Activated B cell treated with CpG ODN at 0.5 μM for 24 hours (primary cell): Measurements from ENCODE around the gene CTU2. TPM values are rescaled to one million over a fixed set of nuclear protein-coding genes. Genes with fewer than 3 reads are reported as not detected.

ENCODE experiments used
- ATAC-seq: fragments of 200-7000 bp; cut with Tn5 transposase; one replicate; pipeline ENCODE4 v1.10.0; 2021; ENCODE audit warnings: low read depth, mild to moderate bottlenecking, moderate library complexity
- CTCF ChIA-PET: fragments of 350-600 bp; sonication (Branson Sonifier 250); formaldehyde crosslinking; loops from one replicate; lab custom pipeline; 2021; ENCODE audit warnings: antibody characterized with exemption; lab: Charles Lee
- POLR2A ChIA-PET: fragments of 350-600 bp; sonication (Branson Sonifier 250); formaldehyde crosslinking; loops from one replicate; lab custom pipeline; 2021; ENCODE audit warnings: antibody characterized with exemption; lab: Charles Lee
- DNase-seq: peaks from one replicate; pipeline ENCODE4 v3.0.0; 2022
- H3K27ac Mint-ChIP-seq: one replicate; pipeline ENCODE4 v1.8.0; 2020; ENCODE audit warnings: mixed read lengths
- H3K27me3 Mint-ChIP-seq: one replicate; pipeline ENCODE4 v1.8.0; 2021; ENCODE audit warnings: mixed read lengths
- H3K36me3 Mint-ChIP-seq: one replicate; pipeline ENCODE4 v1.8.0; 2021; ENCODE audit warnings: low read depth, mixed read lengths
- H3K4me1 Mint-ChIP-seq: one replicate; pipeline ENCODE4 v1.8.0; 2021; ENCODE audit warnings: mixed read lengths
- H3K4me3 Mint-ChIP-seq: one replicate; pipeline ENCODE4 v1.8.0; 2020; ENCODE audit warnings: mild to moderate bottlenecking, mixed read lengths
- H3K9me3 Mint-ChIP-seq: one replicate; pipeline ENCODE4 v1.8.0; 2020; ENCODE audit warnings: mixed read lengths
- CTCF ChIP-seq: fragments of 200-600 bp; IDR thresholded peaks from one replicate; pipeline ENCODE4 v1.8.0; 2022; ENCODE audit warnings: antibody characterized with exemption, mild to moderate bottlenecking
- intact Hi-C: fragments of 100-400 bp; cut with micrococcal nuclease; formaldehyde crosslinking; loops from one replicate; pipeline ENCODE4 v1.15.1; 2024
- total RNA-seq: library from RNA; stranded (reverse); gene quantifications from 2 replicates; pipeline ENCODE4 v1.2.3, GENCODE V29; 2022

Gene CTU2
- total RNA-seq, 1 donor from 2014 or later = 36.7 TPM

GRCh38 chr16:88731699-88732098, 25.4 kb downstream of the CTU2 start:
- H3K9me3 Mint-ChIP-seq = no peaks in the 10 kb centered on the region
- POLR2A ChIA-PET = no interaction called here

GRCh38 chr16:88732172-88732960, 26.1 kb downstream of the CTU2 start:
- H3K9me3 Mint-ChIP-seq = no peaks in the 10 kb centered on the region
- H3K4me1 Mint-ChIP-seq = no peaks in the 10 kb centered on the region
- peaks cover 36% of the 10 kb centered on the region for H3K36me3 Mint-ChIP-seq
- DNase-seq (no peak), ATAC-seq (no peak)
- intact Hi-C loops = no loop called here
- CTCF ChIA-PET = interaction anchor here (1.4 kb wide), 1 partner anchor 434 kb away, joined by 3 read pairs; no protein-coding TSS in a partner anchor
- POLR2A ChIA-PET = no interaction called here
- no peaks in the 10 kb centered on the region for H3K27me3 Mint-ChIP-seq
- TF ChIP-seq CTCF = no peak
- H3K27ac Mint-ChIP-seq = no peak overlapping the region
- no peak overlapping the region for H3K4me3 Mint-ChIP-seq

More at GRCh38 chr16:88731699-88732098, 25.4 kb downstream of the CTU2 start:
- H3K27me3 Mint-ChIP-seq = no peaks in the 10 kb centered on the region
- intact Hi-C loops = no loop called here
- H3K4me1 Mint-ChIP-seq = no peaks in the 10 kb centered on the region
- no peak overlapping the region for H3K27ac Mint-ChIP-seq
- H3K36me3 Mint-ChIP-seq = peaks cover 40% of the 10 kb centered on the region
- no peak overlapping the region for H3K4me3 Mint-ChIP-seq
- DNase-seq = no peak
- CTCF ChIA-PET = no interaction called here
- no peak for TF ChIP-seq CTCF
- no peak for ATAC-seq

- Mint-ChIP-seq H3K36me3 (peaks cover 32% of the 10 kb centered on the region), H3K27ac (no peak overlapping the region), H3K27me3 (no peaks in the 10 kb centered on the region), H3K4me3 (no peak overlapping the region), H3K9me3 (no peaks in the 10 kb centered on the region), H3K4me1 (peaks cover 3% of the 10 kb centered on the region)
- ATAC-seq (no peak), DNase-seq (no peak)
- ChIA-PET CTCF (interaction anchor here (1.4 to 1.5 kb wide), 2 partner anchors 434 to 483 kb away, joined by 3 read pairs; no protein-coding TSS in a partner anchor), POLR2A (no interaction called here)
- TF ChIP-seq CTCF = no peak
- intact Hi-C loops = no loop called here
Observed at GRCh38 chr16:88732961-88733294, 26.6 kb downstream of the CTU2 start.

- intact Hi-C loops = no loop called here
- POLR2A ChIA-PET = no interaction called here
- H3K4me1 Mint-ChIP-seq = peaks cover 4% of the 10 kb centered on the region
Observed at GRCh38 chr16:88733630-88734360, 27.5 kb downstream of the CTU2 start.

More at GRCh38 chr16:88733630-88734360, 27.5 kb downstream of the CTU2 start:
- no peak overlapping the region for H3K27ac Mint-ChIP-seq
- DNase-seq = no peak
- H3K36me3 Mint-ChIP-seq = peaks cover 32% of the 10 kb centered on the region
- no peaks in the 10 kb centered on the region for H3K27me3 Mint-ChIP-seq
- no peak overlapping the region for H3K4me3 Mint-ChIP-seq
- H3K9me3 Mint-ChIP-seq = no peaks in the 10 kb centered on the region
- TF ChIP-seq CTCF = no peak
- CTCF ChIA-PET = interaction anchor here (0.7 to 1.5 kb wide), 3 partner anchors 79 to 482 kb away, joined by 3 read pairs; no protein-coding TSS in a partner anchor
- ATAC-seq = no peak
